H1 (cell line): ENCODE data around the gene CEP128.

Experiments
- CHD2 ChIP-seq: IDR thresholded peaks from 2 replicates; pipeline ENCODE4 v1.6.1; 2012; ENCODE audit warnings: low read length, improper control_type of control experiment
- CREB1 ChIP-seq: IDR thresholded peaks from 2 replicates; pipeline ENCODE4 v1.6.1; 2012; ENCODE audit warnings: inconsistent platforms
- EP300 ChIP-seq, 2 experiments: IDR thresholded peaks; 1 replicate in 1 of 2; 2 replicates in 1 of 2; pipeline ENCODE4 v1.6.1; 2011 to 2012; ENCODE audit warnings: low read depth in 2 of 2, low read length in 2 of 2, mild to moderate bottlenecking in 2 of 2, borderline replicate concordance in 1 of 2, inconsistent platforms in 1 of 2, moderate library complexity in 1 of 2
- EZH2 ChIP-seq: fragments of 200-600 bp; sonication (generic); IDR thresholded peaks from 2 replicates; pipeline ENCODE4 v1.7.1; 2012; ENCODE audit warnings: low read depth, mild to moderate bottlenecking, moderate library complexity, low read length, inconsistent platforms; ENCODE audit not compliant: severe bottlenecking
- GABPA ChIP-seq: IDR thresholded peaks from 2 replicates; pipeline ENCODE4 v1.6.1; 2011; ENCODE audit warnings: mild to moderate bottlenecking, low read length, moderate library complexity, borderline replicate concordance; ENCODE audit not compliant: insufficient read depth
- KDM1A ChIP-seq: fragments of 200-600, 300-600 bp; sonication (generic); IDR thresholded peaks from 2 replicates; pipeline ENCODE4 v1.7.1; 2016; ENCODE audit warnings: mild to moderate bottlenecking, low read length, borderline replicate concordance
- POLR2AphosphoS5 ChIP-seq: IDR thresholded peaks from 2 replicates; pipeline ENCODE4 v1.6.1; 2011; ENCODE audit warnings: low read depth, low read length
- SP2 ChIP-seq: IDR thresholded peaks from 2 replicates; pipeline ENCODE4 v1.6.1; 2012; ENCODE audit warnings: mild to moderate bottlenecking, low read length, inconsistent platforms
- TF ChIP-seq, protein P1 (sequence below): IDR thresholded peaks from 2 replicates; pipeline ENCODE4 v1.6.1; 2011; ENCODE audit warnings: low read depth, mild to moderate bottlenecking, low read length; ENCODE audit not compliant: insufficient read depth
- TF ChIP-seq, protein P2 (sequence below), 3 experiments: IDR thresholded peaks; 1 replicate in 2 of 3; 2 replicates in 1 of 3; pipeline versions ENCODE4 v1.5.1 to v1.6.1; 2011; ENCODE audit warnings: low read length in 3 of 3, mild to moderate bottlenecking in 3 of 3, inconsistent platforms in 2 of 3, low read depth in 1 of 3, moderate library complexity in 1 of 3; ENCODE audit not compliant: insufficient read depth in 1 of 3; ENCODE audit errors: control extremely low read depth in 1 of 3
- TF ChIP-seq, protein P3 (sequence below): IDR thresholded peaks from 2 replicates; pipeline ENCODE4 v1.6.1; 2012; ENCODE audit warnings: inconsistent platforms
- TF ChIP-seq, protein P4 (sequence below): IDR thresholded peaks from 2 replicates; pipeline ENCODE4 v1.6.1; 2011; ENCODE audit warnings: low read length, improper control_type of control experiment

DNA sequence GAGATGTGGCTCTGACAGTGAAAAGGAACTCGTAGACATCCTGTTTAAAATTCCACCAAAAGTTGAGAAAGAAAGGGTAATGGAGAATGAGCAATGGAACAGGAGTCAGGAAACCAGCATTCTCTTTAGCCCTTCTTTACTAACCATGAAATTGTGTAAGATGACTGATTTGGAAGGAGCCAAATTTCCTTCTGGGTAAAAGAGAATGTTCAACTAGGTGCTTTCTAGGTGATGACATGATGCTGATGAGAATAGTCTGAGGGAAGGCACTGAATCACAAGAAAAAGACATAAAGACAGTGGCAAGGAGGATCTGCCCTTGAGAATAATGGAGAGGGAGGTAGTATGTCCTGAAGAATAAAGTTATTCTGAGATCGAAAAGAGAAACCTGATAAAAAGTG, 16.1 kb upstream of the CEP128 start:
- TF ChIP-seq SP2 (no peak), KDM1A (no peak), EZH2 (no peak), POLR2AphosphoS5 (no peak), CHD2 (no peak), EP300 (IDR thresholded peaks at IDR 0.05; ENCODE audit: borderline replicate concordance in 1 of 2, low read depth in 2 of 2, low read length in 2 of 2) (no peak), CREB1 (no peak), GABPA (no peak)
- TF ChIP-seq, protein P1, sequence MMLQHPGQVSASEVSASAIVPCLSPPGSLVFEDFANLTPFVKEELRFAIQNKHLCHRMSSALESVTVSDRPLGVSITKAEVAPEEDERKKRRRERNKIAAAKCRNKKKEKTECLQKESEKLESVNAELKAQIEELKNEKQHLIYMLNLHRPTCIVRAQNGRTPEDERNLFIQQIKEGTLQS, result no peak
- TF ChIP-seq, protein P2, sequence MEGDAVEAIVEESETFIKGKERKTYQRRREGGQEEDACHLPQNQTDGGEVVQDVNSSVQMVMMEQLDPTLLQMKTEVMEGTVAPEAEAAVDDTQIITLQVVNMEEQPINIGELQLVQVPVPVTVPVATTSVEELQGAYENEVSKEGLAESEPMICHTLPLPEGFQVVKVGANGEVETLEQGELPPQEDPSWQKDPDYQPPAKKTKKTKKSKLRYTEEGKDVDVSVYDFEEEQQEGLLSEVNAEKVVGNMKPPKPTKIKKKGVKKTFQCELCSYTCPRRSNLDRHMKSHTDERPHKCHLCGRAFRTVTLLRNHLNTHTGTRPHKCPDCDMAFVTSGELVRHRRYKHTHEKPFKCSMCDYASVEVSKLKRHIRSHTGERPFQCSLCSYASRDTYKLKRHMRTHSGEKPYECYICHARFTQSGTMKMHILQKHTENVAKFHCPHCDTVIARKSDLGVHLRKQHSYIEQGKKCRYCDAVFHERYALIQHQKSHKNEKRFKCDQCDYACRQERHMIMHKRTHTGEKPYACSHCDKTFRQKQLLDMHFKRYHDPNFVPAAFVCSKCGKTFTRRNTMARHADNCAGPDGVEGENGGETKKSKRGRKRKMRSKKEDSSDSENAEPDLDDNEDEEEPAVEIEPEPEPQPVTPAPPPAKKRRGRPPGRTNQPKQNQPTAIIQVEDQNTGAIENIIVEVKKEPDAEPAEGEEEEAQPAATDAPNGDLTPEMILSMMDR (IDR thresholded peaks at IDR 0.05; ENCODE audit: control extremely low read depth in 1 of 3, insufficient read depth in 1 of 3, low read depth in 1 of 3, low read length in 3 of 3), result no peak
- TF ChIP-seq, protein P3, sequence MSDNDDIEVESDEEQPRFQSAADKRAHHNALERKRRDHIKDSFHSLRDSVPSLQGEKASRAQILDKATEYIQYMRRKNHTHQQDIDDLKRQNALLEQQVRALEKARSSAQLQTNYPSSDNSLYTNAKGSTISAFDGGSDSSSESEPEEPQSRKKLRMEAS, result no peak
- TF ChIP-seq, protein P4, sequence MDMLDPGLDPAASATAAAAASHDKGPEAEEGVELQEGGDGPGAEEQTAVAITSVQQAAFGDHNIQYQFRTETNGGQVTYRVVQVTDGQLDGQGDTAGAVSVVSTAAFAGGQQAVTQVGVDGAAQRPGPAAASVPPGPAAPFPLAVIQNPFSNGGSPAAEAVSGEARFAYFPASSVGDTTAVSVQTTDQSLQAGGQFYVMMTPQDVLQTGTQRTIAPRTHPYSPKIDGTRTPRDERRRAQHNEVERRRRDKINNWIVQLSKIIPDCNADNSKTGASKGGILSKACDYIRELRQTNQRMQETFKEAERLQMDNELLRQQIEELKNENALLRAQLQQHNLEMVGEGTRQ, result no peak
